Epithelial cell of proximal tubule (primary cell): ENCODE results near the gene KANK3. TPM values are rescaled to one million over a fixed set of nuclear protein-coding genes. Genes with fewer than 3 reads are reported as not detected.
A peak's percentile ranks its signal among the peaks of the same experiment; 100 is the strongest.

Experiments used
- DNase-seq: peaks from one replicate; pipeline ENCODE4 v3.0.0-alpha.2; 2011; ENCODE audit warnings: low read depth
- H3K4me3 ChIP-seq: 2 replicates; pipeline ENCODE4 v1.5.1; 2011; ENCODE audit warnings: low read depth, mild to moderate bottlenecking, low read length
- total RNA-seq: library from RNA; depleted of rRNA; stranded (reverse); fragments of >200 nt; gene quantifications from 2 replicates; pipeline ENCODE4 v1.2.3, GENCODE V29; 2015
- TF ChIP-seq, protein P1 (sequence below): conservative IDR thresholded peaks from 2 replicates; pipeline ENCODE4 v1.5.1; 2012; ENCODE audit warnings: low read depth, mild to moderate bottlenecking, low read length

Gene KANK3
- total RNA-seq, 1 donor from 2014 or later = 2.2 TPM

DNA sequence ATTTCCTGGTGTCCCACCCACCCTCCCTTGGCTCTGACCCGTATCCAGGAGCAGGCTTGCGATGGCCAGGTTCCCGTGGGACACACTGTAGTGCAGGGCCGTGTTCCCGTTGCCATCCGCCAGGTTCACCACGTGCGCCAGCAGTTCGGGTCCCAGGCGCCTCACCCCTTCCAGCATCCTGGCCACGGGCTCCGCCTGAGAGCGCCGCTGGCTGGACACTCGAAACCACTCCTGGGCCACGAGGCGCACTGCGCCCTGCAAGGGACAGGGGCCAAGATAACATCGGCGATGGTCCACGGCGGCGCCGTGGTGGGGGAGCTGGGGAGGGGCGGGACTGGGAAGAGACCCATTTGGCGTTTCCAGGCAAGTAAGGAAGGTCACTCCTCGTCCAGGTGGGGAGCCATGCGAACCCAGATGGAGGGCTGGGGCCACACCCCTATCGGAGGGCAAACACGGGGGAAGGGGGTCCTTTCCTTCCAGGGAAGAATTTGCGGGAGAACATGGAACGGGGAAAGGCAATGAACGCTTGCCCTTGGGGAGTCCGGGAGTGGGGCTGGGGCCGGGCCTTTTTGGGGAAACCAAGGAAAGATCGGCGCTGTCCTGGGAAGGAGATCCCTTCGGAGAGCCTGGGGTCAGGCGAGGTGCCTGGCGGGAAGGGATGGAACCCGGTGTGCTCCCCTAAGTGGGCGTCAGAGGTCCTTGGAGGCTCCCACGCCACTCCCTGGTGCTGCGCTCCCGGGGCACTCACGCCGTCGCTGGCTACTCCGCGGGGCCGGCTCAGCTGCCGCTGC is 9.9 kb downstream of the KANK3 start:
- H3K4me3 ChIP-seq = no peak overlapping the region
- TF ChIP-seq, protein P1, sequence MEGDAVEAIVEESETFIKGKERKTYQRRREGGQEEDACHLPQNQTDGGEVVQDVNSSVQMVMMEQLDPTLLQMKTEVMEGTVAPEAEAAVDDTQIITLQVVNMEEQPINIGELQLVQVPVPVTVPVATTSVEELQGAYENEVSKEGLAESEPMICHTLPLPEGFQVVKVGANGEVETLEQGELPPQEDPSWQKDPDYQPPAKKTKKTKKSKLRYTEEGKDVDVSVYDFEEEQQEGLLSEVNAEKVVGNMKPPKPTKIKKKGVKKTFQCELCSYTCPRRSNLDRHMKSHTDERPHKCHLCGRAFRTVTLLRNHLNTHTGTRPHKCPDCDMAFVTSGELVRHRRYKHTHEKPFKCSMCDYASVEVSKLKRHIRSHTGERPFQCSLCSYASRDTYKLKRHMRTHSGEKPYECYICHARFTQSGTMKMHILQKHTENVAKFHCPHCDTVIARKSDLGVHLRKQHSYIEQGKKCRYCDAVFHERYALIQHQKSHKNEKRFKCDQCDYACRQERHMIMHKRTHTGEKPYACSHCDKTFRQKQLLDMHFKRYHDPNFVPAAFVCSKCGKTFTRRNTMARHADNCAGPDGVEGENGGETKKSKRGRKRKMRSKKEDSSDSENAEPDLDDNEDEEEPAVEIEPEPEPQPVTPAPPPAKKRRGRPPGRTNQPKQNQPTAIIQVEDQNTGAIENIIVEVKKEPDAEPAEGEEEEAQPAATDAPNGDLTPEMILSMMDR = no peak
- DNase-seq = no peak

DNA sequence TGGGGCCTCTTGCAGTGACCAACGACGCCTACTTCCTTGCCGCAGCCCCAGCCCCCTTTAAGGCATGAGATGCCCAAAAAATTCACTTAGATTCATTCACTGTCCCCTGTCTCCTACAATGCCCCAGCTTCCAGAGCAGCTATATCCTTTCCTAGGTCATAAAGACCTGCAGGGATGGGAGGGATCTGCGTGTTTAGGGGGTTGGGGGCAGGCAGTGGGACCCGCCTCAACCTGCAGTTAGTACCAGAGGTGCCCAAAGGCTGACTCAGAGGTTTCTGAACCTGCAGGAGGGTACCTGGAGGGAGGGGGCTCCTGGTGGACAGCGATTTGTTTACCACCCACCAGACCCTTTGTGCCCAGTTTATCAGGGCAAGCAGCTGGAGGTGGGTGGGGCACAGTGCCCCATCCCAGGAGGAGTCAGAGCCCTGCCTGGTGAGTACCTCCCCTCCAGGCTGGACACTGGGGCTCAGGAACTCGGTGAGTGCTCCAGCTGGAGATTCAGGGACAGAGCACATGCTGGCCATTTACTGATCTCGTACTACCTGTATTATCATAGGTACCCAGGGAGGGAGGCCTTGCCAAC is 11.7 kb downstream of the KANK3 start:
- no peak overlapping the region for H3K4me3 ChIP-seq
- DNase-seq = no peak
- TF ChIP-seq, protein P1 = no peak

DNA sequence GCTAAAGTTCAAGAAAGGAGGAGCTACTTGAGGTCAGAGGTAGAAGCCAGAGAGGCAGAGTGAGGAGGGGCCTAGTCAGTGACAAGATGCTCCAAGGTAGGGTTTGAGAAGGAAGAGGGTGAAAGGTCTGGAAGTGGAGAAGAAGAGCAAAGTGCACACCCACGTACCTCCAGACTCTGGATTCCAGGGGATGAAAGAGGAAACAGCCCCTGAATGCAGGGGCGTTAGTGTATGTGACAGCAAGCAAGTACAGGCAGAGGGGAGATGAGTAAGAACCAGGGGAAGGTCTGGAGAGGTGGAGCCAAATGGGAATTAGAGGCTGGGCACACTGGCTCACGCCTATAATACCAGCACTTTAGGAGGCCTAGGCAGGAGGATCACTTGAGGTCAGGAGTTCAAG is 13.1 kb downstream of the KANK3 start:
- no peak overlapping the region for H3K4me3 ChIP-seq
- DNase-seq = no peak
- TF ChIP-seq, protein P1 = no peak

DNA sequence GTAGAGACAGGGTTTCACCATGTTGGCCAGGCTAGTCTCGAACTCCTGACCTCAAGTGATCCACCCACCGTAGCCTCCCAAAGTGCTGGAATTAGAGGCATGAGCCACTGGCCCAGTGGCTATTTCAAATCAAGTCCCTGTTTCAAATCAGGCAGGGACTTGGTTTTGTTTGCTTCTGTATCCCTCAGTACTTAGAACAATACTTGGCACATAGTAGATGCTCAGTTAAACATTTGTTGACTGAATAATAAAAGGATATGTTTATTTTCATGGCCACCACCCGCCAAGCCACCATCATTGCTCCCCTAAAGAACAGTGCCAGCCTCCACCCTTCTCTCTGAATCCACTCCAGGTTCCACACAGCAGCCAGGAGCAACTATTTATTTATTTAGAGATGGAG is 17.6 kb downstream of the KANK3 start:
- TF ChIP-seq, protein P1 = no peak
- DNase-seq = no peak
- H3K4me3 ChIP-seq = no peak overlapping the region

DNA sequence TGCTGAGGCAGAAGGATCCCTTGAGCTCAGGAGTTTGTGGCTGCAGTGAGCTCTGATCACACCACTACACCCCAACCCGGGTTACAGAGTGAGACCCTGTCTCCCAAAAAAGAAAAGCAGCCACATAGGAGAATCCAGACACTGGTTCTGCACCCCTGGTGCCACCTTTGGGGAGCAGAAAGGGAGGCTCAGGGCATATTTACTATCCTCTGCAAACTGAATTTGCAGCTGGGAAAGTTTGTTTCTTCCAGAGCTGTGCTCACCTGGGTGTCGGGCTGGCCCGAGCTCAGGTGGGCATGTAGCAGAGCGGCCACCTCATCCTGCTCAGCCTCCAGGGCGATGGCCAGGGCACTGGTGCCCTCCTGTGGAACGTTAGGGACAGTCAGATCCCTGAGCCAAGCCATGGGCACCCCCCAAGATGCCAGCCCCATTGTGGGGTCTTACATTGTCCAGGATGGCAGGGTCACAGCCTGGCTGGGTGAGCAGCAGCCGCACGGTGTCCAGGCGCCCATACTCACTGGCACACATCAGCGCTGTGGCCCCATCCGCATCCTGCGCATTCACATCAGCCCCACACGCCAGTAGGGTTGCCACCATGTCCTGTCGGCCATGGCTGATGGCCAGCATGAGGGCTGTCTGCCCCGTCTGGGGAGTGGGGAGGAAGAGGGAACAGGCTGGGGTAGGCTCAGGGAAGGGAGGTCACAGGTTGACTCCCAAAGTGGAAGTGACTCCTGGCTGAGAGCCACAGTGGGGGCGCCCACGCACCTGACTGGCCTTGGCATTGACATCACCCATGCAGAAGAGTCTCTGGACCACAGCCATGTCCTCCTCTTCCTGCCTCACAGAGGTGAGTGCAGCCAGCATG is 18.6 kb downstream of the KANK3 start:
- DNase-seq = no peak
- TF ChIP-seq, protein P1 = peak; percentile 22
- no peak overlapping the region for H3K4me3 ChIP-seq

DNA sequence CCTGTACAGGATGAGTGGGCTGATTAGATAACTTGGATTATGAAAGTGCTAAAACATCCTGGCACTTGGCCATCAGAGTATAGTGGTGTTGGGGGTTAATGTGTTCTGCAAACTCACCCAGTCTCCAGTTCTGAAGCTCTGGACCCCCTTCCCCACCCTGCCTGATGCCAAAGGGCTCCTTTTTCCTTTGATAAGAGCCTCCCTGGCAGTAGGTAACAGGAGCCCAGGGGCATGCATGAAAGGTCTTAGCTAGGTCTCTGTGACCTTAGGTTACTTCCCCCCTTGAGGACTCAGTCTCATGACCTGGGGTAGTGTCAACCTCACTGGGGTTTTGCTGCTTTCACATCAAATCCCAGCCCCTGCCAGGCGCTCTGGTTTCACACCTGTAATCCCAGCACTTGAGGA is 19.3 kb downstream of the KANK3 start:
- no peak for DNase-seq
- no peak overlapping the region for H3K4me3 ChIP-seq
- TF ChIP-seq, protein P1 = no peak
